C4-2B (cell line): ENCODE results near the gene FXYD1.

Source experiments
- H3K27ac ChIP-seq: fragments of 450-650 bp; 2 replicates; pipeline ENCODE4 v1.5.1; 2017
- CTCF ChIP-seq: fragments of 450-650 bp; conservative IDR thresholded peaks from 2 replicates; pipeline ENCODE4 v1.5.1; 2017; ENCODE audit warnings: mild to moderate bottlenecking
- ZFX ChIP-seq: fragments of 450-650 bp; IDR thresholded peaks from 2 replicates; pipeline ENCODE4 v1.6.1; 2017

Gene FXYD1

GRCh38 chr19:35156673-35157014 is 18.0 kb downstream of the FXYD1 start:
- no peak overlapping the region for H3K27ac ChIP-seq
- TF ChIP-seq ZFX (no peak), CTCF (no peak)

- no peak for TF ChIP-seq ZFX
- no peak for TF ChIP-seq CTCF
These were observed 18.8 kb downstream of the FXYD1 start for GRCh38 chr19:35157431-35157830.

GRCh38 chr19:35159606-35160005 is 21.0 kb downstream of the FXYD1 start:
- no peak overlapping the region for H3K27ac ChIP-seq
- no peak for TF ChIP-seq ZFX
- no peak for TF ChIP-seq CTCF

More at GRCh38 chr19:35157431-35157830, 18.8 kb downstream of the FXYD1 start:
- H3K27ac ChIP-seq = no peak overlapping the region

- no peak for TF ChIP-seq CTCF
- no peak for TF ChIP-seq ZFX
- no peak overlapping the region for H3K27ac ChIP-seq
These were observed 22.2 kb downstream of the FXYD1 start for GRCh38 chr19:35160629-35161433.

- no peak overlapping the region for H3K27ac ChIP-seq
- TF ChIP-seq ZFX (no peak), CTCF (no peak)
These were observed 22.8 kb downstream of the FXYD1 start for GRCh38 chr19:35161434-35161743.

DNA sequence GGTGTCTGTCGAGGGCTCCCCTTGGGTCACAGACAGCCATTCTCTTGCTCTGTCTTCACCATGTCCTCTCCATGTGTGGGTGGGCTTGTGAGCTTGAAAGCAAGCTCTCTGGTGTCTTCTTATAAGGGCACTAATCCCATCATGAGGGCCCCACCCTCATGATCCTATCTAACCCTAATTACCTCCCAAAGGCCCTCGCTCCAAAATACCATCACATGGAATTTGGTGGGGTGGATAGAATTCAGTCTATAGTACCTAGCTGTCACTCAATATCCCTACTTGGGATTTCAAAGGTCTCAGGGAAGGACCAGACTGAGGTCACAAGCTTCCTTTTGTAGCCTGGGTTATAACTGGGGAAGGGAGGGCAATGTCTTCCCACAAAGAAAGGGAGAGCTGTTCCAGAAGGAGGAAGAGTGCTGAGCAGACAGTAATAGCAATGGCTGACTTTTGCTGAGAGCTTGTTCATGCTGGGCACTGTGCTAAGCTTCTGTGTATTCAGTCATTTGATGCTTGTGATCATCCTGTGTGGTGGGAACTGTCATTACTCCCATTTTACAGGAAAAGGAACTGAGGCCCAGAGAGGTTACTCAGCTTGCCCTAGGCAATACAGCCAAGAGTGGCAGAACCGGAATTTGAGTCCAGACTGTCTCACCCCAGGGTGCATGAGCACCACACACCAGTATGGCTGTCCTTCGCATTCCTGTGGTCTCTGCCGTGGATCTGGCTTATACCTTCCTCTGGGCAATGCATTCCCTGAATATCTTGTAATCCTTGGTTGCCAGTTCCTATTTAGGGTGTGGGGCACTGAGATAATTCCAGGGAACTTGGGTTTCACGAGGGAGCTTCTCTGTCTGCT is 24.1 kb downstream of the FXYD1 start:
- TF ChIP-seq ZFX (no peak), CTCF (no peak)
- no peak overlapping the region for H3K27ac ChIP-seq

- no peak overlapping the region for H3K27ac ChIP-seq
- TF ChIP-seq ZFX (no peak), CTCF (no peak)
These were observed 25.8 kb downstream of the FXYD1 start for GRCh38 chr19:35164418-35164817.
